Hepatic stellate cell (primary cell): ENCODE results near the gene ACOXL.

ENCODE experiments used
- DNase-seq: peaks from one replicate; pipeline ENCODE4 v3.0.0; 2011; ENCODE audit warnings: low spot score

Gene ACOXL

GRCh38 chr2:110876167-110876999, 144.0 kb downstream of the ACOXL start:
- no peak for DNase-seq

- no peak for DNase-seq
Measured at GRCh38 chr2:110877031-110877827, 144.9 kb downstream of the ACOXL start.

GRCh38 chr2:110878150-110878549, 145.8 kb downstream of the ACOXL start:
- DNase-seq, result no peak

- no peak for DNase-seq
Measured at GRCh38 chr2:110881908-110882307, 149.5 kb downstream of the ACOXL start.

GRCh38 chr2:110883406-110883805, 151.0 kb downstream of the ACOXL start:
- DNase-seq, result no peak

GRCh38 chr2:110885256-110885655, 152.9 kb downstream of the ACOXL start:
- no peak for DNase-seq

- DNase-seq, result no peak
Measured at GRCh38 chr2:110886826-110887573, 154.6 kb downstream of the ACOXL start.

- DNase-seq, result no peak
Measured at GRCh38 chr2:110888411-110888810, 156.0 kb downstream of the ACOXL start.

GRCh38 chr2:110891626-110892025, 159.3 kb downstream of the ACOXL start:
- DNase-seq, result no peak

- DNase-seq, result no peak
Measured at GRCh38 chr2:110896226-110896625, 163.9 kb downstream of the ACOXL start.

GRCh38 chr2:110897966-110898365, 165.6 kb downstream of the ACOXL start:
- no peak for DNase-seq

- DNase-seq, result no peak
Measured at GRCh38 chr2:110900191-110900590, 167.8 kb downstream of the ACOXL start.

- no peak for DNase-seq
Measured at GRCh38 chr2:110903548-110903947, 171.2 kb downstream of the ACOXL start.

- no peak for DNase-seq
Measured at GRCh38 chr2:110904116-110904778, 171.9 kb downstream of the ACOXL start.

- DNase-seq, result no peak
Measured at GRCh38 chr2:110904779-110905148, 172.4 kb downstream of the ACOXL start.

GRCh38 chr2:110905217-110905616, 172.8 kb downstream of the ACOXL start:
- no peak for DNase-seq

- DNase-seq, result no peak
Measured at GRCh38 chr2:110906613-110907298, 174.4 kb downstream of the ACOXL start.

- DNase-seq, result no peak
Measured at GRCh38 chr2:110909501-110909900, 177.1 kb downstream of the ACOXL start.

GRCh38 chr2:110910423-110910822, 178.1 kb downstream of the ACOXL start:
- DNase-seq, result no peak

GRCh38 chr2:110919738-110920137, 187.4 kb downstream of the ACOXL start:
- DNase-seq, result no peak

- DNase-seq, result no peak
Measured at GRCh38 chr2:110925479-110925878, 193.1 kb downstream of the ACOXL start.
